Epithelial cell of esophagus (primary cell): Measurements from ENCODE around the gene TRIM65.

Experiments
- DNase-seq: peaks from one replicate; pipeline ENCODE4 v3.0.0; 2010; ENCODE audit warnings: low read depth
- H3K4me3 ChIP-seq: 2 replicates; pipeline ENCODE4 v1.5.1; 2011; ENCODE audit warnings: mild to moderate bottlenecking, low read length, control low read depth
- CTCF ChIP-seq: IDR thresholded peaks from 2 replicates; pipeline ENCODE4 v1.5.1; 2011; ENCODE audit warnings: low read depth, mild to moderate bottlenecking, low read length, control low read depth, inconsistent platforms; ENCODE audit not compliant: insufficient read depth; ENCODE audit errors: missing control alignments

TRIM65 gene

GRCh38 chr17:75897160-75898019 lies 639 bp upstream of the TRIM65 start:
- H3K4me3 ChIP-seq: peak overlapping the region; percentile 63
- no peak for TF ChIP-seq CTCF
- no peak for DNase-seq

- TF ChIP-seq CTCF: no peak
- DNase-seq: no peak
- H3K4me3 ChIP-seq: peak overlapping the region; percentile 63
These were observed 1.2 kb downstream of the TRIM65 start for GRCh38 chr17:75895370-75896155.

GRCh38 chr17:75894049-75894733 lies 2.6 kb downstream of the TRIM65 start:
- TF ChIP-seq CTCF: no peak
- H3K4me3 ChIP-seq: no peak overlapping the region
- DNase-seq: no peak

GRCh38 chr17:75893305-75894048 lies 3.3 kb downstream of the TRIM65 start:
- TF ChIP-seq CTCF: no peak
- no peak overlapping the region for H3K4me3 ChIP-seq
- no peak for DNase-seq

GRCh38 chr17:75892556-75893224 lies 4.1 kb downstream of the TRIM65 start:
- no peak for TF ChIP-seq CTCF
- H3K4me3 ChIP-seq: no peak overlapping the region
- DNase-seq: no peak
